Astrocyte of the hippocampus (primary cell): Measurements from ENCODE around the gene ZNF319.

Experiments used
- DNase-seq: peaks from one replicate; pipeline ENCODE4 v3.0.0; 2011; ENCODE audit warnings: low read depth, low spot score

The ZNF319 gene

GRCh38 chr16:57999971-58000705, at the start of gene ZNF319:
Gene ZNF319 (minus strand): TSS chr16:58000672. CDS start chr16:57998265, 2,407 bp downstream.
- no peak for DNase-seq

- DNase-seq: no peak
Observed at GRCh38 chr16:58049232-58050185, 49.0 kb upstream of the ZNF319 start.

- no peak for DNase-seq
Observed at GRCh38 chr16:58048494-58049231, 48.2 kb upstream of the ZNF319 start.

- DNase-seq: no peak
Observed at GRCh38 chr16:58047557-58048348, 47.3 kb upstream of the ZNF319 start.

GRCh38 chr16:58046936-58047335, 46.5 kb upstream of the ZNF319 start:
- DNase-seq: no peak

DNA sequence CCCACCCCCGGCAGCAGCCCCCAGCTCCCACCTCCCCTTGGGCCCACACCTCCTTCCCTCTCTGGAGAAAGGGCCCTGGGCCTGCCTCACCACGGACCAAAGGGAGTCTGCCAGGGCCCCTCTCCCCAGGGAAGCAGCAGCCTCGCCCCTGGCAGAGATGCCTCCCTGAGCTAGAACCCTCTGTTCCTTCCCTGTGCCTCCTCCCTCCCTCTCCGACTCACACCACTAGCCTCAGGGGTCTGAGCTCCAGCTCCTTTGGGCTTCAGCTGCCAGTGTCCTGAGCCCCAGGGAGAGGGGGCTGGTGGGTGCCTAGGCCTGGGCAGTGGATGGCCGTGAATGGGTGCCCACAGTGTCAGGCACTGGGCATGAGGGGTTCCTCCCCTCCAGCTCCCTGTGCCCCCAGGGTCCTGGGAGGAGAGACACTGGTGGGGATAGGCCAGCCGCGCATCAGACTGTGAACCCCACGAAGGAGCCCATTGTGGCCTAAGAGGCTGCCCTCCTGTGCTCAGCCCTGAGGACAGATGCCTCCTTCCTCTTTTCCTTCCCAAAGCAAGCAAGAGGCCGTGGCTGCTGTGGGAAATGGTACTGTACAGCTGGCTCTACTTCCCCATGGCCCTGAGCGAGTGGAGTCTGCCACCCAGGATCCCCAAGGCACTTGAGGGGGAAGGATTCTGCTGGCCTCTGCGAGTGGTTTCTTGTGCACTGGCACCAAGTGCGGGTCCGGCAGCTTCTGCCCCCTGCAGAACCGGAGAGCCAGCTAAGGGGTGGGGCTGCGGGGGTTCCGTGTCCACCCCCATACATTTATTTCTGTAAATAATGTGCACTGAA, 45.8 kb upstream of the ZNF319 start:
- no peak for DNase-seq

- DNase-seq: no peak
Observed at GRCh38 chr16:58045096-58045495, 44.6 kb upstream of the ZNF319 start.

GRCh38 chr16:58044266-58045019, 44.0 kb upstream of the ZNF319 start:
- DNase-seq: no peak

- DNase-seq: no peak
Observed at GRCh38 chr16:58043571-58044155, 43.2 kb upstream of the ZNF319 start.

GRCh38 chr16:58042886-58043515, 42.5 kb upstream of the ZNF319 start:
- DNase-seq: no peak

DNA sequence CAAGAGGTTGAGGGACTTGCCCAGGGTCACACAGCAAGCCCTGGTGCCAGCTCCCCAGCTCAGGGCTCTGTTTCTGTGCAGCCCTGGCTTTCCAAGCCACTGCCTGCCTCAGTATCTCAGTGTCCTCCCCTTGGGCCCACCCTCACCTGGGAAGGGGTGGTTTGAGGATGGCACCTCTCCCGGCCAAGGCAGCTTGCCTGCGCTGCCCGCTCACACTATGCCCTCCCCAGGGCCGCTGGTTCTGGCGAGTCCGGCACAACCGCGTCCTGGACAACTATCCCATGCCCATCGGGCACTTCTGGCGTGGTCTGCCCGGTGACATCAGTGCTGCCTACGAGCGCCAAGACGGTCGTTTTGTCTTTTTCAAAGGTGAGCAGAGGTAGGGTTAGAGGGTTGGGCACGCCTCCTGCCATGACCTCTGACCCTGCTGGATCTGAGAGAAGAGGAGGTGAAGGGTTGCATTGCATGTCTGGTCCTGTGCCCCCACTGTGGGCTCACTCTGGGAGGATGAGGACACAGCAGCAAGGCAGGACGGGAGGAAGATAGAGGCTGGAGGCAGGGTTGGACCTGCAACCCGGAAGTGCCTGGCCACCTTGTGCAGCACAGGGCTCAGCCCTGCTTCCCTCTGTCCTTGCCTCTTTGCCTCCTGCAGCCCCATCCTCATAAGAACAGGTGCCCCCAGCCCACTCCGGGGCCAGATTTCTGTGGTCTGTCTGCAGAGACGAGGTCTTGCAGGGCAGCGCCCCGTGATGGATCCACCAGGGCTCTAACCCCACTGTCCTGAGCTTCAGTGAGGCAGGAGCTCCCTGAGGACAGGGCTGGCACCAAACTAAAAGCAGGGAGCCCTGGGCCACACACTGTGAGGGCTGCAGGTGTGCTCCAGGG, 41.8 kb upstream of the ZNF319 start:
- DNase-seq: no peak

- DNase-seq: no peak
Observed at GRCh38 chr16:58041628-58041955, 41.1 kb upstream of the ZNF319 start.

DNA sequence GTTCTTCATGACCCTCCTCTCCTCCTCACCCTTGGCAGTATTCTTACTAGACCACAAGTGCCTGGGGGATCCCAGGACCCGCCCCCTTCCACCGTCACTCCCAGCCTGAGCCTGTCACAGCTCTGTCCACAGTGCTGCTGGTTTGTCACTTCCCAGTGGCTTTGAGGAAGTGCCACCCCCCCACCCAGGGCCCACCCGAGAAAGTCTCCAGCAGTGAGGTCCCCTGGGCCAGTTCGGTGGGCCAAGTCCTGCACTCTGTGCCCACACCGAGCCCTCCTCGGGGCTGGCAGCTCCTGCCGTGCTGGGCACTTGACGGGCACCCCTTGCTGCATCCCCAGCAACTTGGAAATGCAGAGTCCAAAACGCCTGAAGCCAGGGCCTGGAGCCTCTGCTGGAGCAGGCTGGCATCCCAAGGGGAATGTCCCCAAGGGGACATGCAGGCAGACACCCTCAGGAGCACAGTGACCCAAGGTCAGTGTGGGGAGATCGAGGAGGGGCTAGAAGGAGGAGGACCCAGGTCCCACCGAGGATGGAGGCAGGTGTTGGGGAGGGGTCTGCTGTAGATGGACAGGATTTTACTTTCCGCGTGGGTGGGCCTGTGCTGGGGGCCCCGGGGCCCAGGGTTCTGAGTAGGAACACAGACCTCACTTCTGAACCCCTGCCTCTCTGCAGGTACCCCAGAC, 40.6 kb upstream of the ZNF319 start:
- no peak for DNase-seq

GRCh38 chr16:58040496-58040846, 40.0 kb upstream of the ZNF319 start:
- DNase-seq: no peak

DNA sequence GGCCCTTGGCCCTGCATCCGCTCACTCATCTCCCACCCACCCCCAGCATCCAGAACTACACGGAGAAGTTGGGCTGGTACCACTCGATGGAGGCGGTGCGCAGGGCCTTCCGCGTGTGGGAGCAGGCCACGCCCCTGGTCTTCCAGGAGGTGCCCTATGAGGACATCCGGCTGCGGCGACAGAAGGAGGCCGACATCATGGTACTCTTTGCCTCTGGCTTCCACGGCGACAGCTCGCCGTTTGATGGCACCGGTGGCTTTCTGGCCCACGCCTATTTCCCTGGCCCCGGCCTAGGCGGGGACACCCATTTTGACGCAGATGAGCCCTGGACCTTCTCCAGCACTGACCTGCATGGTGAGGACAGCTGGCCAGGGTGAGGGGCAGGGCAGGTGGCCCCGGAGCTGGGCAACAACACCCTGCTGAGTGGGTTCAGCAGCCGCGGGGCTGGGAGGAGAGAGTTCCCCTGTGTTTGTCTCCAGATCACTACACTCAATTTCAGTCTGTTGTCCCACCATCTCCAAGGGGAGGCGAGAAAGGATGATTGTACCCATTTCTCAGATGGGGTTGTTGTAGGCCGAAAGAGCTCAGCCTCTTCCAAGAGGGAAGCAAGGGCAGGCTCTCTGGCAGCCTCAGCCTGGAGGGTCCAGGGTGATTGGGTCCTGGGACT, 39.5 kb upstream of the ZNF319 start:
- no peak for DNase-seq

DNA sequence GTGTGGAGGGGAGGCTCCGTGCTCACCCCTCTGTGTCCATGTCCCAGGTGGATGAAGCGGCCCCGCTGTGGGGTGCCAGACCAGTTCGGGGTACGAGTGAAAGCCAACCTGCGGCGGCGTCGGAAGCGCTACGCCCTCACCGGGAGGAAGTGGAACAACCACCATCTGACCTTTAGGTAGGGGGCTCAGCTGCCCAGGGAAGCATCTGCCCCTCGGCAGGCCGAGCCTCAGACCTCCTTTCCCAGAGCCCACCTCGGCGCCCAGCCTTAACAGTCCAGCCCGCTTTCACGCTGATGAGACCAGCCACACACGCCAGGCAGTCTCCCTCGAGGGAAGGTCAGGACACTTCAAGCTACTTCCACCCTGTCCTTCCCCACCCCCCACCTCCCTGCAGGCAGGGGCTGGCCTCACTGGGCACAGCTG, 37.8 kb upstream of the ZNF319 start:
- DNase-seq: no peak
